NCI-H1105 (cell line): ENCODE data around the gene TRPM3.
"Not testable (repeated sequence)": the region's sequence is repeated elsewhere in the genome, so short reads cannot be mapped to it uniquely, and the experiment has no call there.

Experiments used
- DNase-seq: peaks from one replicate; lab custom pipeline; 2025; lab: John Stamatoyannopoulos, UW

TRPM3 gene

GRCh38 chr9:70749066-70749465 is 372.4 kb downstream of the TRPM3 start:
- no peak for DNase-seq

GRCh38 chr9:70747261-70747718 is 374.1 kb downstream of the TRPM3 start:
- DNase-seq = peak; percentile 35

- DNase-seq = peak; percentile 70
Observed at GRCh38 chr9:70746760-70747159, 374.7 kb downstream of the TRPM3 start.

GRCh38 chr9:70746316-70746715 is 375.1 kb downstream of the TRPM3 start:
- DNase-seq = no peak

- DNase-seq = not testable (repeated sequence)
Observed at GRCh38 chr9:70724794-70725193, 396.6 kb downstream of the TRPM3 start.

GRCh38 chr9:70724025-70724424 is 397.4 kb downstream of the TRPM3 start:
- not testable (repeated sequence) for DNase-seq

- not testable (repeated sequence) for DNase-seq
Observed at GRCh38 chr9:70706797-70707196, 414.6 kb downstream of the TRPM3 start.

GRCh38 chr9:70701163-70701562 is 420.3 kb downstream of the TRPM3 start:
- DNase-seq = no peak

GRCh38 chr9:70696694-70697335 is 424.6 kb downstream of the TRPM3 start:
- DNase-seq = no peak

GRCh38 chr9:70694758-70695157 is 426.7 kb downstream of the TRPM3 start:
- no peak for DNase-seq

- DNase-seq = no peak
Observed at GRCh38 chr9:70693186-70693585, 428.2 kb downstream of the TRPM3 start.

- no peak for DNase-seq
Observed at GRCh38 chr9:70692431-70692830, 429.0 kb downstream of the TRPM3 start.

- no peak for DNase-seq
Observed at GRCh38 chr9:70688704-70689103, 432.7 kb downstream of the TRPM3 start.

GRCh38 chr9:70683841-70684240 is 437.6 kb downstream of the TRPM3 start:
- no peak for DNase-seq

GRCh38 chr9:70682298-70682697 is 439.1 kb downstream of the TRPM3 start:
- no peak for DNase-seq

- no peak for DNase-seq
Observed at GRCh38 chr9:70679845-70680244, 441.6 kb downstream of the TRPM3 start.

- no peak for DNase-seq
Observed at GRCh38 chr9:70678153-70678552, 443.3 kb downstream of the TRPM3 start.

- DNase-seq = no peak
Observed at GRCh38 chr9:70677055-70677735, 444.2 kb downstream of the TRPM3 start.

- DNase-seq = no peak
Observed at GRCh38 chr9:70675868-70676370, 445.5 kb downstream of the TRPM3 start.

- DNase-seq = no peak
Observed at GRCh38 chr9:70673844-70674243, 447.6 kb downstream of the TRPM3 start.

GRCh38 chr9:70672161-70672649 is 449.2 kb downstream of the TRPM3 start:
- DNase-seq = no peak

- no peak for DNase-seq
Observed at GRCh38 chr9:70668751-70669150, 452.7 kb downstream of the TRPM3 start.

- DNase-seq = no peak
Observed at GRCh38 chr9:70658765-70659164, 462.7 kb downstream of the TRPM3 start.
